Measurements from ENCODE around the gene MCRIP2. TPM values are rescaled to one million over a fixed set of nuclear protein-coding genes. Genes with fewer than 3 reads are reported as not detected.

The MCRIP2 gene
- total RNA-seq, 1 donor from 2014 or later: 2.9 TPM

Other genes with a start within 250 kb of the MCRIP2 start
- gene NME4, start 244.6 kb upstream of the MCRIP2 start, total RNA-seq (ENCODE audit: unreplicated experiment): 139 TPM
- gene DECR2, start 239.9 kb upstream of the MCRIP2 start, total RNA-seq (ENCODE audit: unreplicated experiment): 14.6 TPM
- 81.5 TPM for gene RAB11FIP3, start 216.2 kb upstream of the MCRIP2 start, total RNA-seq (ENCODE audit: unreplicated experiment)
- 49.0 TPM for gene CAPN15, start 114.1 kb upstream of the MCRIP2 start, total RNA-seq (ENCODE audit: unreplicated experiment)
- not detected for gene PRR35, start 81.4 kb upstream of the MCRIP2 start, total RNA-seq (ENCODE audit: unreplicated experiment)
- 0.69 TPM for gene NHLRC4, start 74.8 kb upstream of the MCRIP2 start, total RNA-seq (ENCODE audit: unreplicated experiment)
- gene PIGQ, start 71.9 kb upstream of the MCRIP2 start, total RNA-seq (ENCODE audit: unreplicated experiment): 38.4 TPM
- gene RAB40C, start 51.8 kb upstream of the MCRIP2 start, total RNA-seq (ENCODE audit: unreplicated experiment): 18.5 TPM
- gene WFIKKN1, start 10.8 kb upstream of the MCRIP2 start, total RNA-seq (ENCODE audit: unreplicated experiment): 0.44 TPM
- 48.5 TPM for gene METTL26, start 5.5 kb upstream of the MCRIP2 start, total RNA-seq (ENCODE audit: unreplicated experiment)
- 25.2 TPM for gene WDR90, start 7.5 kb downstream of the MCRIP2 start, total RNA-seq (ENCODE audit: unreplicated experiment)
- 121 TPM for gene RHOT2, start 26.3 kb downstream of the MCRIP2 start, total RNA-seq (ENCODE audit: unreplicated experiment)
- 1.6 TPM for gene RHBDL1, start 33.8 kb downstream of the MCRIP2 start, total RNA-seq (ENCODE audit: unreplicated experiment)
- gene STUB1, start 38.6 kb downstream of the MCRIP2 start, total RNA-seq (ENCODE audit: unreplicated experiment): 93.7 TPM
- gene JMJD8, start 42.5 kb downstream of the MCRIP2 start, total RNA-seq (ENCODE audit: unreplicated experiment): 31.6 TPM
- 16.1 TPM for gene WDR24, start 48.6 kb downstream of the MCRIP2 start, total RNA-seq (ENCODE audit: unreplicated experiment)
- not detected for gene FBXL16, start 64.0 kb downstream of the MCRIP2 start, total RNA-seq (ENCODE audit: unreplicated experiment)
- gene METRN, start 73.3 kb downstream of the MCRIP2 start, total RNA-seq (ENCODE audit: unreplicated experiment): 11.2 TPM
- 11.1 TPM for gene ANTKMT, start 79.3 kb downstream of the MCRIP2 start, total RNA-seq (ENCODE audit: unreplicated experiment)
- gene CCDC78, start 84.6 kb downstream of the MCRIP2 start, total RNA-seq (ENCODE audit: unreplicated experiment): 0.85 TPM
- 1.5 TPM for gene HAGHL, start 85.3 kb downstream of the MCRIP2 start, total RNA-seq (ENCODE audit: unreplicated experiment)
- gene CIAO3, start 99.2 kb downstream of the MCRIP2 start, total RNA-seq (ENCODE audit: unreplicated experiment): 51.0 TPM
- 0.44 TPM for gene MSLN, start 118.9 kb downstream of the MCRIP2 start, total RNA-seq (ENCODE audit: unreplicated experiment)
- 27.6 TPM for gene RPUSD1, start 146.6 kb downstream of the MCRIP2 start, total RNA-seq (ENCODE audit: unreplicated experiment)
- gene CHTF18, start 146.8 kb downstream of the MCRIP2 start, total RNA-seq (ENCODE audit: unreplicated experiment): 56.8 TPM
- not detected for gene GNG13, start 158.9 kb downstream of the MCRIP2 start, total RNA-seq (ENCODE audit: unreplicated experiment)